HepG2 (cell line): Measurements from ENCODE around the gene RARS2. TPM values are rescaled to one million over a fixed set of nuclear protein-coding genes. Genes with fewer than 3 reads are reported as not detected.

ENCODE experiments used
- ASH2L ChIP-seq: fragments of 300-600, 200-600 bp; sonication (generic); IDR thresholded peaks from 2 replicates; pipeline ENCODE4 v1.7.0; 2017; ENCODE audit warnings: low read depth, mild to moderate bottlenecking, moderate library complexity, mixed read lengths, low read length; ENCODE audit not compliant: insufficient read length
- IKZF4 ChIP-seq: sonication (generic); formaldehyde crosslinking; IDR thresholded peaks from 2 replicates; pipeline ENCODE4 v1.5.1; 2020; ENCODE audit warnings: borderline replicate concordance, mild to moderate bottlenecking, low read depth, missing genetic modification reagents; ENCODE audit errors: not compliant biosample characterization
- MXD4 ChIP-seq: IDR thresholded peaks from 2 replicates; pipeline ENCODE4 v1.6.1; 2016; ENCODE audit warnings: mild to moderate bottlenecking, missing biosample characterization, missing genetic modification reagents
- RXRB ChIP-seq: IDR thresholded peaks from 2 replicates; pipeline ENCODE4 v1.6.1; 2016; ENCODE audit warnings: borderline replicate concordance, missing genetic modification reagents, missing compliant biosample characterization
- YEATS2 ChIP-seq: sonication (generic); formaldehyde crosslinking; IDR thresholded peaks from 2 replicates; pipeline ENCODE4 v1.4.0; 2020; ENCODE audit warnings: missing genetic modification reagents, borderline replicate concordance
- ZNF446 ChIP-seq: sonication (generic); formaldehyde crosslinking; IDR thresholded peaks from 2 replicates; pipeline ENCODE4 v1.5.0; 2020; ENCODE audit warnings: mild to moderate bottlenecking, missing genetic modification reagents
- ZNF615 ChIP-seq: sonication (generic); formaldehyde crosslinking; IDR thresholded peaks from 2 replicates; pipeline ENCODE4 v1.5.0; 2020; ENCODE audit warnings: mild to moderate bottlenecking, missing genetic modification reagents, borderline replicate concordance
- ZNF644 ChIP-seq: IDR thresholded peaks from 2 replicates; pipeline ENCODE4 v1.6.1; 2016; ENCODE audit warnings: low read depth
- ZNF724P ChIP-seq: sonication (generic); formaldehyde crosslinking; IDR thresholded peaks from 2 replicates; pipeline ENCODE4 v1.8.0; 2022; ENCODE audit warnings: missing genetic modification reagents, borderline replicate concordance
- polyA plus RNA-seq, 8 experiments: library from polyadenylated mRNA; depleted of rRNA in 3 of 8; stranded (reverse) in 7 of 8; unstranded in 1 of 8; fragments of >200 nt; fragmentation: Illumina TruSeq in 4 of 8; extraction: Trizol in 4 of 8; gene quantifications; 2 replicates each; pipeline versions ENCODE4 v1.2.1 to v1.2.3, GENCODE V29; 2011 to 2016; ENCODE audit warnings: low read depth in 4 of 8, missing spikeins in 1 of 8, mixed read lengths in 1 of 8; ENCODE audit not compliant: insufficient read depth in 1 of 8
- total RNA-seq, 5 experiments: library from RNA; depleted of rRNA; stranded (reverse); fragments of >200 nt; fragmentation: Illumina TruSeq; extraction: Trizol; gene quantifications; 2 replicates each; pipeline ENCODE4 v1.2.3, GENCODE V29; 2016; ENCODE audit warnings: low read depth in 1 of 5
- TF ChIP-seq, protein P1 (sequence below): sonication (generic); formaldehyde crosslinking; IDR thresholded peaks from 2 replicates; pipeline ENCODE4 v1.4.0; 2020; ENCODE audit warnings: mild to moderate bottlenecking, missing genetic modification reagents
- TF ChIP-seq, protein P2 (sequence below): sonication (generic); formaldehyde crosslinking; conservative IDR thresholded peaks from 2 replicates; pipeline ENCODE4 v1.8.0; 2022; ENCODE audit warnings: missing genetic modification reagents
- TF ChIP-seq, protein P3 (sequence below): sonication (generic); formaldehyde crosslinking; IDR thresholded peaks from 2 replicates; pipeline ENCODE4 v1.5.0; 2020; ENCODE audit warnings: missing genetic modification reagents
- TF ChIP-seq, protein P4 (sequence below): IDR thresholded peaks from 2 replicates; pipeline ENCODE4 v1.6.1; 2016; ENCODE audit warnings: mild to moderate bottlenecking, missing biosample characterization, missing genetic modification reagents
- TF ChIP-seq, protein P5 (sequence below): sonication (generic); formaldehyde crosslinking; IDR thresholded peaks from 2 replicates; pipeline ENCODE4 v1.5.1; 2020; ENCODE audit warnings: mild to moderate bottlenecking, missing genetic modification reagents, borderline replicate concordance

The RARS2 gene
- total and polyA plus RNA-seq, 2 of the 13 experiments (the other 11 are each of a cell fraction or from before 2014, with no cell fraction given) = 23.4 to 80.1 TPM

DNA sequence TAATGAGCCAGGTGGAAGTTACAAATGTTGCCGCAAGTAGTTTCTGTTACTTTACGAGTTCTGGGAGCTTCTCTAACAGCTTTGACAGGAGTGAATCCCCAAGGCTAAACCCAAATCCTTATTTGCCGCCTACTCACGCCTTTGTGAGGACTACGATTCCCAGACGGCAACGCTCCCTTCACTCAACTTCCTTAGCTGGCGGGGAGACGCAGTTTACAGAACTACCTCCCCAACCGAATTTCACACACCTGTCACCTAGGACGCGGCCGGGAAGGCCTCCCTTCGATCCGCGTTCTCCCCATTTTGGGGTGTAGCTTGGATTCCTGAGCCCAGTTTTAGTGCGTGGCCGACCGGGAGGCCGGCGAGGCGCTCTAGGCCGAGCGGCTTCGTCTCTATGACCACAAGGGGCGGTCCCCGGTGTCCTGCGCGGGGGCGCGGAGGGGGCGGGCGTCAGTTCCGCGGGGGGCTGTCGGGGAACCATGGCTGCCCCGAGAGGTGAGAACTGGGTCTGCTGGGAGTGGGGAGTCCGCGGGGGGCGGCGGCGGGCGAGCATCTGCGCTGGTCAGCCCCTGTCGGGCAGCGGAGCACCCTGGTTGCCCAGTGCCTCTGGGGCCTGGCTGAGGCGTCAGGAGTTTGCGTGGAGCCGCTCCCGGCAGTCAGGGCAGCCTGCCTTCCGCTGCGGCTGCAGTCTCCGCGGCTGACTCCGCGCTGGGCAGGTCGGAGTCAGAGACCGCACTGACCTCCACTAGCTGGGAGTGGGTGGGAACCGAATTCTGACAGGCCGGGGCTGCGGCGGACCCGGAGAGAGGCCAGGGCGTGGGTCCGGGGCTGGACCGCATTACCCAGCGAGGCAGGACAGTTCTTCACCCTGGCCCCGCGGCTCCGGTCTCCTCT lies 117.0 kb downstream of the RARS2 start, which contains the start of gene SLC35A1 (continued):
- TF ChIP-seq ZNF615 (CRISPR knock-in tag) = no peak
- 0 out of 2 replicates have a peak, but pooled peaks have one; percentile 62 for TF ChIP-seq ZNF724P (CRISPR knock-in tag)
- TF ChIP-seq IKZF4 (CRISPR knock-in tag) = no peak
- no peak for TF ChIP-seq ZNF644 (CRISPR knock-in tag)
- TF ChIP-seq MXD4 (CRISPR knock-in tag) = no peak
- TF ChIP-seq, protein P1, sequence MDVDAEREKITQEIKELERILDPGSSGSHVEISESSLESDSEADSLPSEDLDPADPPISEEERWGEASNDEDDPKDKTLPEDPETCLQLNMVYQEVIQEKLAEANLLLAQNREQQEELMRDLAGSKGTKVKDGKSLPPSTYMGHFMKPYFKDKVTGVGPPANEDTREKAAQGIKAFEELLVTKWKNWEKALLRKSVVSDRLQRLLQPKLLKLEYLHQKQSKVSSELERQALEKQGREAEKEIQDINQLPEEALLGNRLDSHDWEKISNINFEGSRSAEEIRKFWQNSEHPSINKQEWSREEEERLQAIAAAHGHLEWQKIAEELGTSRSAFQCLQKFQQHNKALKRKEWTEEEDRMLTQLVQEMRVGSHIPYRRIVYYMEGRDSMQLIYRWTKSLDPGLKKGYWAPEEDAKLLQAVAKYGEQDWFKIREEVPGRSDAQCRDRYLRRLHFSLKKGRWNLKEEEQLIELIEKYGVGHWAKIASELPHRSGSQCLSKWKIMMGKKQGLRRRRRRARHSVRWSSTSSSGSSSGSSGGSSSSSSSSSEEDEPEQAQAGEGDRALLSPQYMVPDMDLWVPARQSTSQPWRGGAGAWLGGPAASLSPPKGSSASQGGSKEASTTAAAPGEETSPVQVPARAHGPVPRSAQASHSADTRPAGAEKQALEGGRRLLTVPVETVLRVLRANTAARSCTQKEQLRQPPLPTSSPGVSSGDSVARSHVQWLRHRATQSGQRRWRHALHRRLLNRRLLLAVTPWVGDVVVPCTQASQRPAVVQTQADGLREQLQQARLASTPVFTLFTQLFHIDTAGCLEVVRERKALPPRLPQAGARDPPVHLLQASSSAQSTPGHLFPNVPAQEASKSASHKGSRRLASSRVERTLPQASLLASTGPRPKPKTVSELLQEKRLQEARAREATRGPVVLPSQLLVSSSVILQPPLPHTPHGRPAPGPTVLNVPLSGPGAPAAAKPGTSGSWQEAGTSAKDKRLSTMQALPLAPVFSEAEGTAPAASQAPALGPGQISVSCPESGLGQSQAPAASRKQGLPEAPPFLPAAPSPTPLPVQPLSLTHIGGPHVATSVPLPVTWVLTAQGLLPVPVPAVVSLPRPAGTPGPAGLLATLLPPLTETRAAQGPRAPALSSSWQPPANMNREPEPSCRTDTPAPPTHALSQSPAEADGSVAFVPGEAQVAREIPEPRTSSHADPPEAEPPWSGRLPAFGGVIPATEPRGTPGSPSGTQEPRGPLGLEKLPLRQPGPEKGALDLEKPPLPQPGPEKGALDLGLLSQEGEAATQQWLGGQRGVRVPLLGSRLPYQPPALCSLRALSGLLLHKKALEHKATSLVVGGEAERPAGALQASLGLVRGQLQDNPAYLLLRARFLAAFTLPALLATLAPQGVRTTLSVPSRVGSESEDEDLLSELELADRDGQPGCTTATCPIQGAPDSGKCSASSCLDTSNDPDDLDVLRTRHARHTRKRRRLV = peak; percentile 88
- TF ChIP-seq, protein P2, sequence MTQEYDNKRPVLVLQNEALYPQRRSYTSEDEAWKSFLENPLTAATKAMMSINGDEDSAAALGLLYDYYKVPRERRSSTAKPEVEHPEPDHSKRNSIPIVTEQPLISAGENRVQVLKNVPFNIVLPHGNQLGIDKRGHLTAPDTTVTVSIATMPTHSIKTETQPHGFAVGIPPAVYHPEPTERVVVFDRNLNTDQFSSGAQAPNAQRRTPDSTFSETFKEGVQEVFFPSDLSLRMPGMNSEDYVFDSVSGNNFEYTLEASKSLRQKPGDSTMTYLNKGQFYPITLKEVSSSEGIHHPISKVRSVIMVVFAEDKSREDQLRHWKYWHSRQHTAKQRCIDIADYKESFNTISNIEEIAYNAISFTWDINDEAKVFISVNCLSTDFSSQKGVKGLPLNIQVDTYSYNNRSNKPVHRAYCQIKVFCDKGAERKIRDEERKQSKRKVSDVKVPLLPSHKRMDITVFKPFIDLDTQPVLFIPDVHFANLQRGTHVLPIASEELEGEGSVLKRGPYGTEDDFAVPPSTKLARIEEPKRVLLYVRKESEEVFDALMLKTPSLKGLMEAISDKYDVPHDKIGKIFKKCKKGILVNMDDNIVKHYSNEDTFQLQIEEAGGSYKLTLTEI (CRISPR knock-in tag) = no peak
- TF ChIP-seq RXRB (CRISPR knock-in tag) = peak; percentile 59
- TF ChIP-seq, protein P3, sequence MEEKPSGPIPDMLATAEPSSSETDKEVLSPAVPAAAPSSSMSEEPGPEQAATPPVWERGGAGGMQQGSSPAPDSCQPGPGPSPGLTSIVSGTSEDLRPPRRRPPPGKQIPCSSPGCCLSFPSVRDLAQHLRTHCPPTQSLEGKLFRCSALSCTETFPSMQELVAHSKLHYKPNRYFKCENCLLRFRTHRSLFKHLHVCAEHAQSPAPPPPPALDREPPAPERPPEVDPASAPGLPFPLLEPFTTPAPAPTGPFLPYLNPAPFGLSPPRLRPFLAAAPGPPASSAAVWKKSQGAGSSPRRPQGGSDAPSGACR = peak; percentile 64
- TF ChIP-seq ZNF446 (CRISPR knock-in tag) = no peak; the same call in 1 of the 2 replicates
- peak; percentile 79; the same call in 1 of the 2 replicates for TF ChIP-seq YEATS2 (CRISPR knock-in tag)
- TF ChIP-seq, protein P4, sequence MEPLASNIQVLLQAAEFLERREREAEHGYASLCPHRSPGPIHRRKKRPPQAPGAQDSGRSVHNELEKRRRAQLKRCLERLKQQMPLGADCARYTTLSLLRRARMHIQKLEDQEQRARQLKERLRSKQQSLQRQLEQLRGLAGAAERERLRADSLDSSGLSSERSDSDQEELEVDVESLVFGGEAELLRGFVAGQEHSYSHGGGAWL (CRISPR knock-in tag) = peak; percentile 83; the same call in 1 of the 2 replicates
- TF ChIP-seq ASH2L = peak; percentile 92
- TF ChIP-seq, protein P5, sequence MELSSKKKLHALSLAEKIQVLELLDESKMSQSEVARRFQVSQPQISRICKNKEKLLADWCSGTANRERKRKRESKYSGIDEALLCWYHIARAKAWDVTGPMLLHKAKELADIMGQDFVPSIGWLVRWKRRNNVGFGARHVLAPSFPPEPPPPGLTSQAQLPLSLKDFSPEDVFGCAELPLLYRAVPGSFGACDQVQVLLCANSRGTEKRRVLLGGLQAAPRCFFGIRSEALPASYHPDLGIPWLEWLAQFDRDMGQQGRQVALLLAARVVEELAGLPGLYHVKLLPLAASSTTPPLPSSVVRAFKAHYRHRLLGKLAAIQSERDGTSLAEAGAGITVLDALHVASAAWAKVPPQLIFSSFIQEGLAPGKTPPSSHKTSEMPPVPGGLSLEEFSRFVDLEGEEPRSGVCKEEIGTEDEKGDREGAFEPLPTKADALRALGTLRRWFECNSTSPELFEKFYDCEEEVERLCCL (CRISPR knock-in tag) = 0 out of 2 replicates have a peak, but pooled peaks have one; percentile 9
